IMR-90 (cell line): Measurements from ENCODE around the gene PSMB3. TPM values are rescaled to one million over a fixed set of nuclear protein-coding genes. Genes with fewer than 3 reads are reported as not detected.

Experiments
- ELK1 ChIP-seq: fragments of 150-350 bp; IDR thresholded peaks from 2 replicates; pipeline ENCODE4 v1.6.1; 2016; ENCODE audit warnings: low read depth, mild to moderate bottlenecking, low read length, moderate library complexity, borderline replicate concordance
- MXI1 ChIP-seq: IDR thresholded peaks from 2 replicates; pipeline ENCODE4 v1.6.1; 2012; ENCODE audit warnings: low read depth, mild to moderate bottlenecking, low read length, moderate library complexity, borderline replicate concordance
- polyA plus RNA-seq, 3 experiments: library from polyadenylated mRNA; depleted of rRNA; stranded (reverse); fragments of >200 nt; gene quantifications; 2 replicates each; pipeline ENCODE4 v1.2.3, GENCODE V29; 2012; ENCODE audit warnings: low replicate concordance in 1 of 3
- total RNA-seq: library from RNA; depleted of rRNA; stranded (reverse); fragments of >200 nt; gene quantifications from 2 replicates; pipeline ENCODE4 v1.2.3, GENCODE V29; 2012

The PSMB3 gene
- total and polyA plus RNA-seq, 2 of the 4 experiments (the other 2 are of a cell fraction), result 480 to 828 TPM

DNA sequence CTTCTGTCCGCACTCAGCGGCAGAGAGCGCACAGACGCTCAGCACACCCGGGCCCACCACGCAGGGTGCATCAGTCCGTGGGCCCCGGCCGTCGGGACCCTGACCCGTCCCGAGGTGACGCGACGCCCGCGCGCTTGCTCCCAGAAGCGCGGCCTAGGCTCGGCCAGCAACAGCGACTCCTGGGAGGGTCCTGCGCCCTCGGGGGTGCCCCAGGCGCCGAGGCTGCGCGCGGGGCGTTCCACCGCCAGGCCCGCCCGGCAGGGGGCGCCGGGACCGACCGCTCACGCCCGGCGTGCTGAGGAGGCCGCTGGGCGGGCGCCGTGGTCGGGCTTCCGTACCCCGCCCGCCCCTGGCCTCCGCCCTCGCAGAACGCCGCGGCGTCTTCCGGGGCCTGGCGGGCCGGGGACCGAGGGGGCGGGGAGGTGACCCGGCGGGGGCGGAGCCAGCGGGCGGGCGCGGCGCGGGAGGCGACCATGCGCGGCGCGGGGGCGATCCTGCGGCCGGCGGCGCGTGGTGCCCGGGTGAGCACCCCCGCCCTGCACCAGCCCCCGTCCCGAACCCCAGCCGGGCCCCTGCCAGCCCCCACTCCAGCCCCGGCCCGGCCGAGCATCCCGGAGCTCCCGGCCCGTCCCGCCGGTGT is 22.5 kb upstream of the PSMB3 start, which contains the start of gene CISD3 (continued):
- TF ChIP-seq ELK1 (no peak), MXI1 (no peak)
